Activated gamma-delta T cell treated with anti-CD3 and anti-CD28 coated beads, Interleukin-2, amount 50 U/mL, for 16 hours (primary cell): Measurements from ENCODE around the gene ATG9B.
A peak's percentile ranks its signal among the peaks of the same experiment; 100 is the strongest.
"Not testable (repeated sequence)": the region's sequence is repeated elsewhere in the genome, so short reads cannot be mapped to it uniquely, and the experiment has no call there.

Source experiments
- DNase-seq: peaks from one replicate; pipeline ENCODE4 v3.0.0-alpha.2; 2020; ENCODE audit warnings: low read depth

Gene ATG9B

GRCh38 chr7:151057989-151058780 is 33.9 kb upstream of the ATG9B start:
- peak; percentile 96 for DNase-seq

- DNase-seq: no peak
Measured at GRCh38 chr7:151057506-151057988, 33.3 kb upstream of the ATG9B start, which contains the start of gene CDK5. Gene CDK5, minus strand, starts transcription at chr7:151057897. Its CDS starts 49 bp downstream, at chr7:151057848.

GRCh38 chr7:151056666-151057505 is 32.6 kb upstream of the ATG9B start:
- DNase-seq: no peak

- DNase-seq: no peak
Measured at GRCh38 chr7:151056283-151056665, 32.0 kb upstream of the ATG9B start.

GRCh38 chr7:151053751-151054150 is 29.5 kb upstream of the ATG9B start:
- no peak for DNase-seq

- DNase-seq: no peak
Measured at GRCh38 chr7:151053096-151053495, 28.8 kb upstream of the ATG9B start.

- DNase-seq: no peak
Measured at GRCh38 chr7:151051108-151051507, 26.8 kb upstream of the ATG9B start.

GRCh38 chr7:151048911-151049463 is 24.7 kb upstream of the ATG9B start:
- DNase-seq: no peak

- DNase-seq: no peak
Measured at GRCh38 chr7:151047976-151048815, 23.9 kb upstream of the ATG9B start, which contains the start of gene ASIC3. Gene ASIC3, plus strand, starts transcription at chr7:151048531. Its CDS starts 355 bp downstream, at chr7:151048886.

GRCh38 chr7:151046603-151047573 is 22.6 kb upstream of the ATG9B start:
- no peak for DNase-seq

GRCh38 chr7:151045967-151046366 is 21.7 kb upstream of the ATG9B start:
- DNase-seq: no peak

- DNase-seq: no peak
Measured at GRCh38 chr7:151045262-151045661, 21.0 kb upstream of the ATG9B start.

GRCh38 chr7:151043959-151044358 is 19.7 kb upstream of the ATG9B start:
- no peak for DNase-seq

- DNase-seq: not testable (repeated sequence)
Measured at GRCh38 chr7:151043449-151043848, 19.2 kb upstream of the ATG9B start.

- no peak for DNase-seq
Measured at GRCh38 chr7:151040616-151041375, 16.5 kb upstream of the ATG9B start.

- no peak for DNase-seq
Measured at GRCh38 chr7:151039850-151040548, 15.7 kb upstream of the ATG9B start.

- DNase-seq: peak; percentile 46
Measured at GRCh38 chr7:151038951-151039849, 14.9 kb upstream of the ATG9B start.

- DNase-seq: no peak
Measured at GRCh38 chr7:151035902-151036301, 11.6 kb upstream of the ATG9B start.
